Amygdala (tissue), 56 donors: Measurements from ENCODE around the gene TMEM201.

Experiments used
- DNase-seq, 56 donors: peaks; one replicate each; lab custom pipeline; 2025; lab: John Stamatoyannopoulos, UW

TMEM201 gene

GRCh38 chr1:9651220-9651564, 62.5 kb downstream of the TMEM201 start:
- no peak for DNase-seq

- DNase-seq, result peak in 2 of 56 donors; percentile 2 to 10
Observed at GRCh38 chr1:9651565-9652378, 63.1 kb downstream of the TMEM201 start, which contains the start of gene PIK3CD. PIK3CD (plus strand) TSS chr1:9651731; CDS start chr1:9710456, 58,725 bp downstream.

DNA sequence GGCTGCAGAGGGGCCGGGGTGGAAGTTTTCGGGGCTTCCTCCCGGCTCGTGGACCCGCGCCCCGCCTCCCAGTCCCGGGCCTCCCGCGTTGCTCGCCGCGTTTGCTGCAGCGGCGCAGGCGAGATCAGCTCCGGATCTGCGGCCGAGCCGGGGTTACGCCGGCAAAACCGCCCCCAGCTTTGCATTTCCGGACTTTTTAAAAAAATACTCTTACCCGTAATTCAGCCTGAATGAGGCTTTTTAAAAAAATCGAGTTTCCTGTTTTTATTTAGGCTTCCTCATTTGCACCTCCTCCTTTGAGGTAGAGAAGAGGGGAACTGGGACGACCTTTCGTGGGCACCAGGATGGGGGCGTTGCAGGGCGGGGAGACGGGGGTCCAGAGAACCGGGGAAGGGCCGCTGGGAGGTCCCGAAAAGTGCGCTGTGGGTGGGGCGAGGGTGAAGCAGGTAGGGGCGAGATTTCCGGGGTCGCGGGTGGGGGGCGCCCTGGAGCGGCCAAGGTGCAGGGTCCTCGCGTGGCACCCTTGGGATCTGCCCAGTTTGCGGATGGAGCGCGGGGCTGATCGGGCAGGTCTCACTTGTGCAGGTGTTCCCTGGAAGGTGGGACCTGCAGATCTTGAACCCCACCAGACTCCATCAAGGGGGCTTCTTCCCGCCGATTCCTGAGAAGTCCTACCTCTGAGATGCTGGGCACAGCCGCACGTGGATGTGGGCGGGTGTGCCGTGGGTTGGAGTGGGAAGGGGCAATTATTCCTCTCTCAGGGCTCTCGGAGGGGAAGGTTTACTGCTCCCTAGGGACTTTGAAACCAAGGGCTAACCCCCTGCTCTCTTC, 63.9 kb downstream of the TMEM201 start:
- no peak for DNase-seq

DNA sequence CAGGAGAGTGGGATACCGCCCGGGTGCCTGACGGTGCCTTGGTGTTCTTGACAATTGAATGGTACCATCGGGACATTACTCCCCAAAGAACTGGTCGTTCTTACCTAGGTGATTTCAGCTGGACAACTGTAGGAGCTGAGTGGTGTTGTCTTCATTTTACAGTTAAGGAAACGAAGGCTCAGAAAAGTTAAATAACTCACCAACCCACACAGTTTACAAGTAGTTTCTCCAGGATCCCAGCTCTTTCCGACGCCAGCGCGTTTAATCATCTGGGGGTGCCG, 64.4 kb downstream of the TMEM201 start:
- DNase-seq, result no peak

- DNase-seq, result no peak
Observed at GRCh38 chr1:9653491-9654050, 64.9 kb downstream of the TMEM201 start.

- DNase-seq, result no peak
Observed at GRCh38 chr1:9654051-9654833, 65.5 kb downstream of the TMEM201 start.

DNA sequence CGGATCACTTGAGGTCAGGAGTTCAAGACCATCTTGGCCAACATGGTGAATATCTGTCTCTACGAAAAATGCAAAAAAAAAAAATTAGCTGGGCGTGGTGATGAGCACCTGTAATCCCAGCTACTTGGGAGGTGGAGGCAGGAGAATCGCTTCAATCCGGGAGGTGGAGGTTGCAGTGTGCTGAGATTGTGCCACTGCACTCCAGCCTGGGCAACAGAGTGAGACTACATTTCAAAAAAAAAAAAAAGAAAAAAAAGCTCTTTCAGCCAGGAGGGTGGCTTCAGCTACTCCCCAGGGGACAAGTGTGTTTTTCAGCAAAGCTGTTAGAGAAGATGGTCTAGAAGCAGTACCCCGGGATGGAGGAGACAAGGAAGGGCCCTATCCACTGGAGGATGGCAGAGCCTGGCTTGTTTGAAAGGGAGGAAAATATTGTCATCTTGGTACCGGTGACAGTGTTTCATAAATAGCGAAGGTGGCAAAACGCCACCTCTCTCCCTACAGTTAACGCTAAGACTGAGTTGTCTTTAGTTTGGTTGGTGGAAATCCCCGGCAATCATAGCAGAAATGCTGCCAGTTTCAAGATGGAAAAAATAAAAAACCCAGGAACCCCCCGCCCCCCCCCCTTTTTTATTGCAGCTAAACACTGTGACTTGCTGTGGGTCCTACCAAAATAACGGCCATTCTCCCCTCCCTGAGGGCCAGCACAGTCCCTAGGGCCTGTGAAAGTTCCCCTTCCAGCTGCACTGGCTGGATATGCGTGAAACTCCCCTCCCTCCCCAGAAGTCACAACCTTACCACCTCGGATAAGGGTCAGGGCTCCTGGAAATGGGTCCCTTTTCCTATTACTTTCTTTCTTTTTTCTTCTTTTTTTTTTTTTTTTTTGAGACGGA, 66.4 kb downstream of the TMEM201 start:
- DNase-seq, result no peak

DNA sequence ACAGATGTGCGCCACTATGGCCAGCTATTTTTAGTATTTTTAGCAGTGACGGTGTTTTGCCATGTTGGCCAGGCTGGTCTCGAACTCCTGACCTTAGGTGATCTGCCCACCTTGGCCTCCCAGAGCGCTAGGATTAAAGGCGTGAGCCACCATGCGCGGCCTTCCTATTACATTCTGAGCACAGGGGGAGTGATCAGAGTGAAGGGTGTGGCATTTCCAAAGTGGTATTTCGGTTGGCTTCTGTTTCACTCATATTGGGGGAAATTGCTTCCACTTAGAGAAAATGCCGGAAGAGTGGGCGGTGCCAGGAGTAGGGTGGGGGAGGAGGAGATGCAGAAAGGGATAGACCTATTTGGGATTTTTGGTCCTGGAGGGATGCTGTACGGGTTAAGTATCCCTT, 67.1 kb downstream of the TMEM201 start:
- DNase-seq, result no peak

DNA sequence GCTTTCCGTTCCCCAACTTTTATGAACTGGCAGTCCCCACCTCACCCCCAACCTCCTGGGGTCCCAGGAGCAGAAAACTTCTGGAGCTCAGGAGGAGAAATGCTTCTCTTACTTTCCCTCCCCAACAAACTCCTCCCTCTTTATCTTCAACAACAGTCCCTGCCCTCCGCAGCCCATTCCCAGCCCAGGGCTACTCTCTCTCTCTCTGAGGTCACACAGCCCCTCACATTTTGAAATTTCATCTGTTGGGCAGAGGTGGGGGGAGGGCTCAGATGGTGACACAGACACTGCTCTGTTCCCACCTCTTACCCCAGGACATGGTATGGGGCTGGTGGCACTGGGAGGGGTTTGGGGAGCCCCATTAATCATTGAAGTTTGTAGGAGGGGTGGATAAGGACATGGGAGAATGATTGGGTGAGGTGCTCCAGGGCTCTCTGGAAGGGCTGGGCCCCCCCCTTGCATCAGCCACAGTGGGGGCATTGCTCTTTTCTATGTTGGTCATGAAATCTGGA, 68.9 kb downstream of the TMEM201 start:
- DNase-seq, result no peak

DNA sequence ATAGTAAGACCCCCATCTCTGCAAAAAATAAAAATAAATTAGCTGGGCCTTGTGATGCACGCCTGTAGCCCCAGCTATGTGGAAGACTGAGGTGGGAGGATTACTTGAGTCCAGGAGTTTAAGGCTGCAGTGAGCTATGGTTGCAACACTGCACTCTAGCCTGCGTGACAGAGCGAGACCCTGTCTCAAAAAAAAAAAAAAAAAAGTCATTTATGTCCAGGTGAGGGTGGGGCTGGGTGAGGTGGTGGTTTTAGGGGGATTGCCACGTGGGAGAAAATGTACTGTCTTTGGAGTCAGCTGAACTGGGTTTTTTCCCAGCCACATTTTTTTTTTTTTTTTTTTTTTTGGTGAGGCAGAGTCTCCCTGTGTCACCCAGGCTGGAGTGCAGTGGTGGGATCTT, 69.5 kb downstream of the TMEM201 start:
- DNase-seq, result no peak

GRCh38 chr1:9659328-9659727, 70.6 kb downstream of the TMEM201 start:
- no peak for DNase-seq

- no peak for DNase-seq
Observed at GRCh38 chr1:9663257-9663656, 74.5 kb downstream of the TMEM201 start.
